VCaP (cell line): ENCODE results near the gene TMPRSS9.

Experiments used
- H3K27ac ChIP-seq: fragments of 450-650 bp; 2 replicates; pipeline ENCODE4 v1.5.1; 2017
- TF ChIP-seq, protein P1 (sequence below): fragments of 450-650 bp; conservative IDR thresholded peaks from 2 replicates; pipeline ENCODE4 v1.5.1; 2017; ENCODE audit warnings: mild to moderate bottlenecking, moderate library complexity

TMPRSS9 gene

DNA sequence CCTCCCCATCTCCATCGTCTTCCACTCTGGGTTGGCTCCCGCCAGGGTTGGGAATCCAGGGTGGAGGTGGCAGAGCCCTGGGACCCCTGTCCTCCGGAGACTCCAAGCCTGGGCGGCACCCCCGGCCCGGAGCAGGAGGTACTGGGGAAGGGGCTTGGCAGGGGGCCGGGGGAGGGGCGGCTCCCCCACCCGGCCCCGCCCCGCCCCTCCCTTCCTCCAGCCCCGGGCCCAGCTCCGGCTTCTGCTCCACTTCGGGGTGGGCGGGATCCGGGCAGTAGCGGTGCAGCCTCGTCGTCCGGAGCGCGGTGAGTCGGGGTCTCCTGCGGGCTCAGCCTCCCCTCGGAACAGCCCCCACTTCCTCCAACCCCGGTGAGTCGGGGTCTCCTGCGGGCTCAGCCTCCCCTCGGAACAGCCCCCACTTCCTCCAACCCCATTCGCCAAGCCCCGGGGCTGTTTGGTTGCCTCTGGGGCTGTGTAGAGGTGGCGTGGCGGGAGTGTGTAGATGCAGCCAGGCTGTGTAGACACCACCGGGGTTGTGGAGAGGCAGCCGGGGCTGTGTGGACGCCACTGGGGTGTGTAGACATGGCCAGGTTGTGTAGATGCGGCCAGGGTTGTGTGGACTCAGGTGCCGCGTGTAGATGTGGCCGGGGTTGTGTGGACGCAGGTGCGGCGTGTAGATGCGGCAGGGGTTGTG, at the start of gene TMPRSS9:
TSS of gene TMPRSS9 (plus strand) at position 274 of the 694 bp plus-strand sequence. CDS start 29,521 bp downstream, outside the sequence.
- TF ChIP-seq, protein P1, sequence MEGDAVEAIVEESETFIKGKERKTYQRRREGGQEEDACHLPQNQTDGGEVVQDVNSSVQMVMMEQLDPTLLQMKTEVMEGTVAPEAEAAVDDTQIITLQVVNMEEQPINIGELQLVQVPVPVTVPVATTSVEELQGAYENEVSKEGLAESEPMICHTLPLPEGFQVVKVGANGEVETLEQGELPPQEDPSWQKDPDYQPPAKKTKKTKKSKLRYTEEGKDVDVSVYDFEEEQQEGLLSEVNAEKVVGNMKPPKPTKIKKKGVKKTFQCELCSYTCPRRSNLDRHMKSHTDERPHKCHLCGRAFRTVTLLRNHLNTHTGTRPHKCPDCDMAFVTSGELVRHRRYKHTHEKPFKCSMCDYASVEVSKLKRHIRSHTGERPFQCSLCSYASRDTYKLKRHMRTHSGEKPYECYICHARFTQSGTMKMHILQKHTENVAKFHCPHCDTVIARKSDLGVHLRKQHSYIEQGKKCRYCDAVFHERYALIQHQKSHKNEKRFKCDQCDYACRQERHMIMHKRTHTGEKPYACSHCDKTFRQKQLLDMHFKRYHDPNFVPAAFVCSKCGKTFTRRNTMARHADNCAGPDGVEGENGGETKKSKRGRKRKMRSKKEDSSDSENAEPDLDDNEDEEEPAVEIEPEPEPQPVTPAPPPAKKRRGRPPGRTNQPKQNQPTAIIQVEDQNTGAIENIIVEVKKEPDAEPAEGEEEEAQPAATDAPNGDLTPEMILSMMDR, result no peak
- H3K27ac ChIP-seq, result no peak within 1 kb of the TSS

DNA sequence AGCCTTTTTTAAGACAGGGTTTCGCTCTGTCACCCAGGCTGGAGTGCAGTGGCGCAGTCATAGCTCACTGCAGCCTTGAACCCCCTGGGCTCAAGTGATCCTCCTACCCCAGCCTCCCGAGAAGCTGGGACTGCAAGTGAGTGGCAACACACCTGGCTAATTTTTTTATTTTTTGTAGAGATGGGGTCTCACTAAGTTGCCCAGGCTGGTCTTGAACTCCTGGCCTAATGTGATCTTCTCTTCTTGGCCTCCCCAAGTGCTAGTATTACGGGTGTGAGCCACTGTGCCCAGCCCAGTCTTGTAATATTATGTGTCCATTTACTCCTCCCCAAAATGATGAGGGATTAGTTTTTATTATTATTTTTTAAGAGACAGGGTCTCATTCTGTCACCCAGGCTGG, 49.0 kb upstream of the TMPRSS9 start:
- no peak overlapping the region for H3K27ac ChIP-seq
- TF ChIP-seq, protein P1, result no peak

- no peak overlapping the region for H3K27ac ChIP-seq
- TF ChIP-seq, protein P1, result no peak
Measured at GRCh38 chr19:2312820-2313501, 47.1 kb upstream of the TMPRSS9 start.

- no peak overlapping the region for H3K27ac ChIP-seq
- TF ChIP-seq, protein P1, result no peak
Measured at GRCh38 chr19:2315121-2315817, 44.8 kb upstream of the TMPRSS9 start.

- TF ChIP-seq, protein P1, result peak; percentile 69
- no peak overlapping the region for H3K27ac ChIP-seq
Measured at GRCh38 chr19:2315818-2316353, 44.2 kb upstream of the TMPRSS9 start.

DNA sequence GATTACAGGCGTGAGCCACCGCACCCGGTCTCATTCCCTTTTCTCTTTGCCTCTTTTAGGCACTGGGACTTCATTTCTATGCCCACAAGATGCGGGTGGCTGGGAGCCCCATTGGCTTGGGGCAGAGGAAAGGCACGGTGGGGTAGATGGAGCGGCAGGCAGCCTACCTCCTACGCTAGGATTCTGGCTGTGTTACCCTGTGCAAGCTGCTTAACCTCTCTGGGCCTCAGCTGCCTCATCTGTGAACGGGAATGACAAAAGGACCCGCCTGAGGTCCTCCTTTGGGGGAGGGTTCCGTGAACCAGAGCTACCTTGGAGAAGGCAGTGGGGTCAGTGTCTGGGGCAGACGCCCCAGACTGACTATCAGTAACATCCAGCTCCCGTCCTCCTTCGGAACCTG, 42.8 kb upstream of the TMPRSS9 start:
- TF ChIP-seq, protein P1, result no peak
- no peak overlapping the region for H3K27ac ChIP-seq

- no peak overlapping the region for H3K27ac ChIP-seq
- TF ChIP-seq, protein P1, result no peak
Measured at GRCh38 chr19:2317756-2318155, 42.3 kb upstream of the TMPRSS9 start.
